Measurements from ENCODE around the gene ELANE.

The ELANE gene

DNA sequence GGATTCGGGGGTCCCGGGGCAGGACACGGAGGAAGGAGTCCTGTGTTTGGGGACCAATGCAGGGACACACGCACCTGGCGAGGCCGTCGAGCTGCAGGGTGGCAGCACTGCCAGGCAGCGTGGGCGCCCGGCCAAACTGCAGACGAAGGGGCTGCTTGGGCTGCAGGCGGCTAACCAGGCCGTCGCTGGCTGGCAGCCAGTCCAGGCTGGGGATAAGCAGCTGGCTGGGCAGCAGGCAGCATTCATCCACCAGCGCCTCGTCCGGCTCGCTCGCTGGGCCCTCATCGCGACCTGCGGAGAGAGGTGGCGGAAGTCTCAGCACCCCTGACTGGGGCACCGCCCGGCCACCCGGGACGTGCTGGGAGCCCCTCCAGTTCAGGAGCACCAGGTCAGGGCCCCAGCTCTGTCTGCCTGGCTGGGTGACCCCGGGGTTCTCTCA lies 18.9 kb downstream of the ELANE start:
- no peak for DNase-seq (ENCODE audit: low read depth)
- in situ Hi-C loops (cut with HindIII; ENCODE audit: low sequenced_read_pairs), result no loop called here

DNA sequence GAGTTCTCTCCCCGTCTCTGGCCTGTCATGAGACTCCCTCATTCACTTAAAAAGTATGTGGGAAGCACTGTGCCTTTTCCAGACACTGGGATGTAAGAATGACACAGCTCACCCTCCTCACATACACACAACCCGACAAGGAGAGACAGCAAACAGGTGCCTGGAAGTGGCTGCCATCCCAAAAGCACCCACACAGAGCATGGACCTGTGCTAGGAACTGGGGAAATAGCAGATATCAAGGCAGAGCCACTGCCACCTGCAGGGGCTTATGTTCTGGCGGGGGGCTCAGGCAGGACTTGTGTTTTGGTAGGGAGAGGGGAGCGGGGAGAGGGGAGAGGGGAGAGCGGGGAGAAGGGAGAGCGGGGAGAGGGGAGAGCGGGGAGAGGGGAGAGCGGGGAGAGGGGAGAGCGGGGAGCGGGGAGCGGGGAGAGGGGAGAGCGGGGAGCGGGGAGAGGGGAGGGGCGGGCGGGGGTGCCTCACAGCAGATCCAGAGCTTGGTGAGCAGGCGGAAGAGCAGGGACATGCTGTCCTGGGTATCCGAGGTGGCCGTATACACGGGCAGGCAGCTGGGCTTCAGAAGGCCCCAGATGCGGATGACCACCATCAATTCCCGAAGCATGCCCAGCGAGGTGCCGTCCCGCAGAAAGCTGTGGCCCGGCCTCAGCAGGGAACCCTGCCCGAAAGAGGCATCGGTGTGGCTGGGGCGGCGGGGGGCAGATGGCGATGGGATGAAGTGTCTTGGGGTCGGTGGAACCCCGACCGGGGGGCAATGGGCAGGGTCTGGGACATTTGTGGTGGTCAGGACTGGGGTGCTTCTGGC lies 19.6 kb downstream of the ELANE start:
- in situ Hi-C loops (cut with HindIII; ENCODE audit: low sequenced_read_pairs), result no loop called here
- no peak for TF ChIP-seq CTCF (IDR thresholded peaks at IDR 0.05; ENCODE audit: low read depth, low read length, missing control alignments)
- no peak for DNase-seq (ENCODE audit: low read depth)
- H3K4me3 ChIP-seq (ENCODE audit: low read depth, low read length), result no peak overlapping the region

More for the DNA sequence above, 18.9 kb downstream of the ELANE start:
- TF ChIP-seq CTCF (IDR thresholded peaks at IDR 0.05; ENCODE audit: low read depth, low read length, missing control alignments), result no peak
- no peak overlapping the region for H3K4me3 ChIP-seq (ENCODE audit: low read depth, low read length)

DNA sequence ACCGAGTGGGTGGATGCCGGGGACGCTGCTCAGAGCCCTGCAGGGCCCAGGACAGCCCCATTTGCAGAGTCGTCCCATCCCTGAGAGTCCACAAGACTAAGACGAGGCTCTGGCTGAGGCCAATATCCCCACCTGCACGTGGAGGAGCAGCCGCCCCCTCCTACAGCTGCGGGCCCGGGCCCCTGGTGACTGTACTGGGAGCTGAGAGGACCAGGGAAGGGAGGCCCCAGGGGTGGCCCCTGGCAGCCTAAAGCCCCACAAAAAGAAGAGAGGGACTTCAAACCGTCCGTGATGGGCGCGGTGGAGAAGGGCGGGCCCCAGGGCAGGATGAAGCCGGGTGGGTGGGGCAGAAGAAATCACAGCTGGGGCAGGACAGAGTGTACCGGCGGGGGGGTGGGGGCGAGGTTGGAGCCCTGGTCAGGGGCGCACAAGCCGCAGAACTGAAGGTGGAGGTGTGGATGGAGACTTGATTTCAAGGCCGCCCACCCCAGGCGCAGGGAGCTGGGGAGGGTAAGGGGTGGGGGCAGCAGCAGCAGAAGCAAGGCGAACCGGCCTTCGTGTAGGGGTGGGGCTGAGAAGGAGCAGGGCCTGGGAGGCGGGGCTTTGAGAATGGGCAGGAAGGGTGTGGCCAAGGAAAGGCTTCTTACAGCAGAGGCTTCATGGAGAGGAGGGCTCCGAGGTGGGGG lies 20.3 kb downstream of the ELANE start:
- no peak for TF ChIP-seq CTCF (IDR thresholded peaks at IDR 0.05; ENCODE audit: low read depth, low read length, missing control alignments)
- no peak overlapping the region for H3K4me3 ChIP-seq (ENCODE audit: low read depth, low read length)
- no peak for DNase-seq (ENCODE audit: low read depth)
- in situ Hi-C loops (cut with HindIII; ENCODE audit: low sequenced_read_pairs), result no loop called here

- in situ Hi-C loops (cut with HindIII; ENCODE audit: low sequenced_read_pairs), result no loop called here
- DNase-seq (ENCODE audit: low read depth), result no peak
- no peak for TF ChIP-seq CTCF (IDR thresholded peaks at IDR 0.05; ENCODE audit: low read depth, low read length, missing control alignments)
- no peak overlapping the region for H3K4me3 ChIP-seq (ENCODE audit: low read depth, low read length)
Measured at GRCh38 chr19:873084-873483, 21.0 kb downstream of the ELANE start.

- in situ Hi-C loops (cut with HindIII; ENCODE audit: low sequenced_read_pairs), result no loop called here
- no peak overlapping the region for H3K4me3 ChIP-seq (ENCODE audit: low read depth, low read length)
- no peak for DNase-seq (ENCODE audit: low read depth)
- TF ChIP-seq CTCF (IDR thresholded peaks at IDR 0.05; ENCODE audit: low read depth, low read length, missing control alignments), result no peak
Measured at GRCh38 chr19:873561-874041, 21.5 kb downstream of the ELANE start.

GRCh38 chr19:875265-875879 lies 23.3 kb downstream of the ELANE start:
- in situ Hi-C loops (cut with HindIII; ENCODE audit: low sequenced_read_pairs), result no loop called here
- no peak for DNase-seq (ENCODE audit: low read depth)
- no peak overlapping the region for H3K4me3 ChIP-seq (ENCODE audit: low read depth, low read length)
- TF ChIP-seq CTCF (IDR thresholded peaks at IDR 0.05; ENCODE audit: low read depth, low read length, missing control alignments), result no peak

All from astrocyte of the cerebellum (primary cell).